SH-SY5Y (cell line): ENCODE measurements around the gene UBALD1.

Experiments used
- GATA2 ChIP-seq: IDR thresholded peaks from 2 replicates; pipeline ENCODE4 v1.6.1; 2011; ENCODE audit warnings: mild to moderate bottlenecking, low read depth, low read length
- GATA3 ChIP-seq: IDR thresholded peaks from 2 replicates; pipeline ENCODE4 v1.6.1; 2011; ENCODE audit warnings: low read depth, mild to moderate bottlenecking, low read length, moderate library complexity

GRCh38 chr16:4574919-4575705 lies 39.6 kb downstream of the UBALD1 start:
- TF ChIP-seq GATA2, result no peak
- no peak for TF ChIP-seq GATA3
